Ovary (tissue), 9 donors: ENCODE data around the gene C7orf25. TPM values are rescaled to one million over a fixed set of nuclear protein-coding genes. Genes with fewer than 3 reads are reported as not detected.
"Not testable (repeated sequence)": the region's sequence is repeated elsewhere in the genome, so short reads cannot be mapped to it uniquely, and the experiment has no call there.

Experiments
- DNase-seq, 5 donors: peaks; one replicate each; pipeline ENCODE4 v3.0.0-alpha.2; 2019 to 2020
- H3K27ac ChIP-seq, 2 donors: fragments of 200-600 bp; one replicate each; pipeline versions ENCODE4 v1.5.1 to v1.8.0; 2019 to 2022
- H3K27me3 ChIP-seq: fragments of 200-600 bp; one replicate; pipeline ENCODE4 v1.8.0; 2022
- H3K36me3 ChIP-seq: fragments of 200-600 bp; sonication (generic); one replicate; pipeline ENCODE4 v1.5.1; 2019
- H3K4me1 ChIP-seq: one replicate; pipeline ENCODE4 v1.8.1; 2013; ENCODE audit warnings: mild to moderate bottlenecking, moderate library complexity; ENCODE audit not compliant: insufficient read depth
- H3K4me3 ChIP-seq: fragments of 200-600 bp; sonication (generic); one replicate; pipeline ENCODE4 v1.5.1; 2017
- H3K9me3 ChIP-seq, 2 donors: fragments of 200-600 bp in 1 of 2; sonication (generic) in 1 of 2; one replicate each; pipeline versions ENCODE4 v1.5.1 to v1.8.1; 2013 to 2019; ENCODE audit warnings: mild to moderate bottlenecking in 1 of 2, moderate library complexity in 1 of 2
- CTCF ChIP-seq, 3 donors: fragments of 450-650 bp in 2 of 3; fragments of 200-600 bp in 1 of 3; IDR thresholded peaks; one replicate each; pipeline versions ENCODE4 v1.5.1 to v1.8.0; 2016 to 2022; ENCODE audit warnings: antibody characterized with exemption in 3 of 3, mild to moderate bottlenecking in 1 of 3
- EP300 ChIP-seq: sonication (generic); formaldehyde crosslinking; IDR thresholded peaks from one replicate; pipeline ENCODE4 v1.6.1; 2017; ENCODE audit warnings: antibody characterized with exemption
- POLR2A ChIP-seq: fragments of 450-650 bp; IDR thresholded peaks from one replicate; pipeline ENCODE4 v1.6.1; 2017; ENCODE audit warnings: antibody characterized with exemption, mild to moderate bottlenecking, moderate library complexity
- WGBS, 3 donors: extraction: QIAGEN DNeasy Blood & Tissue Kit in 1 of 3; methylation state at CpG; one replicate each; pipeline versions ENCODE4 v1.1.5 to v1.1.7; 2013 to 2017; 5-methylcytosine and 5-hydroxymethylcytosine counted together
- intact Hi-C, 4 donors: fragments of 100-400 bp; cut with DNase I; formaldehyde crosslinking; loops; one replicate each; pipeline versions ENCODE4 v1.11.0 to v1.15.1; 2022 to 2023
- polyA plus RNA-seq, 2 donors: library from polyadenylated mRNA; stranded (reverse); fragments of 200-250 nt in 1 of 2; fragments of 350-450 nt in 1 of 2; fragmentation: Illumina TruSeq in 1 of 2; extraction: RNeasy Lipid Tissue Mini Kit (QIAGEN cat#74804) in 1 of 2; gene quantifications; one replicate each; pipeline ENCODE4 v1.2.3, GENCODE V29; 2013 to 2014
- total RNA-seq, 7 donors: library from RNA; depleted of rRNA in 2 of 7; stranded (reverse); fragments of >200 nt in 2 of 7; fragmentation: NEBNext Ultra II Directional in 3 of 7; extraction: Animal tissue kit (Norgen Biotek cat#: 25700) in 3 of 7; gene quantifications; one replicate each; pipeline versions ENCODE4 v1.1.0 to v1.2.4, GENCODE V29; 2016 to 2023
- donor health status: DM: no; HTN: no; CAD: no; lungs with moderate emphysema.
- donor health status: DM: no; HTN: no; CAD: no.
- donor health status: Bipolar disorder and iron deficiency.
- donor health status: DM: yes; HTN: yes; CAD: no.
- donor health status: DM: no; HTN: no; CAD: no.
- donor health status: DM: yes; HTN: yes; CAD: no.

C7orf25 gene
- total and polyA plus RNA-seq, 9 donors: 2.4 to 11.2 (median 7.5) TPM

GRCh38 chr7:42893346-42894240 lies 18.3 kb downstream of the C7orf25 start:
- Histone ChIP-seq H3K27ac (no peak overlapping the region), H3K36me3 (no peaks in the 10 kb centered on the region), H3K4me1 (no peaks in the 10 kb centered on the region), H3K9me3 (no peaks in the 10 kb centered on the region), H3K27me3 (no peaks in the 10 kb centered on the region), H3K4me3 (no peak overlapping the region)
- intact Hi-C loops: no loop called here
- DNase-seq: no peak
- no peak for TF ChIP-seq POLR2A
- TF ChIP-seq EP300: no peak
- TF ChIP-seq CTCF (IDR thresholded peaks at IDR 0.05): no peak
- WGBS, 3 donors: 83 to 91% (median 88%) methylated on average over 9 of the region's 9 CpGs

- TF ChIP-seq CTCF (IDR thresholded peaks at IDR 0.05): no peak
- no peak for TF ChIP-seq POLR2A
- TF ChIP-seq EP300: no peak
- Histone ChIP-seq H3K4me1 (no peaks in the 10 kb centered on the region), H3K4me3 (no peak overlapping the region), H3K27ac (no peak overlapping the region), H3K27me3 (no peaks in the 10 kb centered on the region), H3K9me3 (no peaks in the 10 kb centered on the region), H3K36me3 (no peaks in the 10 kb centered on the region)
- intact Hi-C loops: no loop called here
- no peak for DNase-seq
Observed at GRCh38 chr7:42886893-42887505, 24.9 kb downstream of the C7orf25 start.

GRCh38 chr7:42886129-42886528 lies 25.7 kb downstream of the C7orf25 start:
- DNase-seq: no peak
- H3K9me3 ChIP-seq: no peaks in the 10 kb centered on the region
- no peak overlapping the region for H3K27ac ChIP-seq
- intact Hi-C loops: no loop called here
- no peak overlapping the region for H3K4me3 ChIP-seq
- TF ChIP-seq EP300 (no peak), CTCF (IDR thresholded peaks at IDR 0.05) (no peak), POLR2A (no peak)
- H3K27me3 ChIP-seq: no peaks in the 10 kb centered on the region
- H3K36me3 ChIP-seq: no peaks in the 10 kb centered on the region
- H3K4me1 ChIP-seq: no peaks in the 10 kb centered on the region
- 76 to 80% (median 77%) methylated on average over 2 of the region's 2 CpGs for WGBS, 3 donors

- WGBS, 3 donors: 90 to 93% (median 91%) methylated on average over 8 of the region's 8 CpGs
- H3K9me3 ChIP-seq, intact Hi-C loops, H3K27me3 ChIP-seq, H3K36me3 ChIP-seq, H3K27ac ChIP-seq, DNase-seq, H3K4me1 ChIP-seq, H3K4me3 ChIP-seq: not testable (repeated sequence)
Observed at GRCh38 chr7:42885183-42885582, 26.7 kb downstream of the C7orf25 start.

GRCh38 chr7:42883950-42884349 lies 27.9 kb downstream of the C7orf25 start:
- Histone ChIP-seq H3K4me3 (no peak overlapping the region), H3K27me3 (no peaks in the 10 kb centered on the region), H3K4me1 (no peaks in the 10 kb centered on the region), H3K36me3 (no peaks in the 10 kb centered on the region), H3K9me3 (no peaks in the 10 kb centered on the region), H3K27ac (no peak overlapping the region)
- WGBS, 3 donors: 92 to 94% (median 92%) methylated on average over 6 of the region's 6 CpGs
- intact Hi-C loops: no loop called here
- TF ChIP-seq POLR2A (no peak), CTCF (IDR thresholded peaks at IDR 0.05) (no peak), EP300 (no peak)
- no peak for DNase-seq
